HG03025 (cell line): Measurements from ENCODE around the gene TIMM17A.
"Not testable (repeated sequence)": the region's sequence is repeated elsewhere in the genome, so short reads cannot be mapped to it uniquely, and the experiment has no call there.

ENCODE experiments used
- ATAC-seq: cut with Tn5 transposase; IDR thresholded peaks from one replicate; pipeline ENCODE4 v1.9.1; 2021; ENCODE audit warnings: mild to moderate bottlenecking, moderate library complexity; ENCODE audit not compliant: unreplicated experiment, low FRiP score

TIMM17A gene

DNA sequence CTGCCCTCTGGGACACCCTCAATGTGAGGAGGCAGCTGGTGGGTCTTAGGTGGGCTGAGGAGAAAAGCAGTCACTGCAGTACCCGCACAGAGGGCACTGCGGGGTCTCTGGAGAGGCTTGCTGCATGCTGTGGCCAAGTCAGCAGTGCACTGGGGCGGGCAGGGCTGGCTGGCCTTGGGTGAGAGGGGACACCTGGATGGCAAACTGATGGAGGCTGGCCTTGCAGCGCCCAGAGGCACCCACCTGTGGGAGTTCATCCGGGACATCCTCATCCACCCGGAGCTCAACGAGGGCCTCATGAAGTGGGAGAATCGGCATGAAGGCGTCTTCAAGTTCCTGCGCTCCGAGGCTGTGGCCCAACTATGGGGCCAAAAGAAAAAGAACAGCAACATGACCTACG lies 58.3 kb downstream of the TIMM17A start:
- ATAC-seq = no peak

DNA sequence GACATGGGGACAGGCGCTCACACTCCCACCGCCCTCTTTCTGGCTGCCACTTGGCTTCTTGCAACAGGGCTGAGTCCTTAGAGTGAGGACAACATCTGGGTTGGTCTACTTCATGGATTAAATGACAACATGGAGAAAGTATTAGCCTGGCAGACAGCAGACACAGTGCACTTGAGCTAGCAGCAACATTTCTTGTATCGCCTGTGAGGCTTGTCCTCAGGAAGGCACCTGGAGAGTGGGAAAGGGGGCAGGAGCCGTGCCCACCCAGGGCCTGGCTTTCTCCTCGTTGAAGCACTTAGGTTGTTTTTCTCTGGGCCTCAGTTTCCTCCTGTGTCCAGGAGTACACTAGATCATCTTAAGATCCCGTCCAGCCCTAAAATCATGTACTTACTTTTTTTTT lies 58.8 kb downstream of the TIMM17A start:
- ATAC-seq = no peak

DNA sequence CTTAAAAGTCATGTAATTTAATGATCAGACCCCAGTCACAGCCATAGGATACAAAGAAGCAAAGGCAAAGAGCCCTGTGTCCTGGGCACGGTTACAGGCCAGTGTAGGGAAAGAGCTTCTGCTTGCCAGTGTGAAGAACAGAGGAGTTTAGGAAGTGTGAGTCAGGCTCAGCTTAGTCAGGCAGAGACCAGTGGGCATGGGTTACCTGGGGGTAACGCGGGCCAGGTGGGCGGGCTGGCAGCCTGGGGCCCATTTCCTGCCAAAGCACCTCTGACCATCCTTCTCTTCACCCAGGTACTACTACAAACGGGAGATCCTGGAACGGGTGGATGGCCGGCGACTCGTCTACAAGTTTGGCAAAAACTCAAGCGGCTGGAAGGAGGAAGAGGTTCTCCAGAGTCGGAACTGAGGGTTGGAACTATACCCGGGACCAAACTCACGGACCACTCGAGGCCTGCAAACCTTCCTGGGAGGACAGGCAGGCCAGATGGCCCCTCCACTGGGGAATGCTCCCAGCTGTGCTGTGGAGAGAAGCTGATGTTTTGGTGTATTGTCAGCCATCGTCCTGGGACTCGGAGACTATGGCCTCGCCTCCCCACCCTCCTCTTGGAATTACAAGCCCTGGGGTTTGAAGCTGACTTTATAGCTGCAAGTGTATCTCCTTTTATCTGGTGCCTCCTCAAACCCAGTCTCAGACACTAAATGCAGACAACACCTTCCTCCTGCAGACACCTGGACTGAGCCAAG lies 59.8 kb downstream of the TIMM17A start:
- ATAC-seq = no peak

DNA sequence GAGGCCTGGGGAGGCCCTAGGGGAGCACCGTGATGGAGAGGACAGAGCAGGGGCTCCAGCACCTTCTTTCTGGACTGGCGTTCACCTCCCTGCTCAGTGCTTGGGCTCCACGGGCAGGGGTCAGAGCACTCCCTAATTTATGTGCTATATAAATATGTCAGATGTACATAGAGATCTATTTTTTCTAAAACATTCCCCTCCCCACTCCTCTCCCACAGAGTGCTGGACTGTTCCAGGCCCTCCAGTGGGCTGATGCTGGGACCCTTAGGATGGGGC lies 60.3 kb downstream of the TIMM17A start:
- no peak for ATAC-seq

DNA sequence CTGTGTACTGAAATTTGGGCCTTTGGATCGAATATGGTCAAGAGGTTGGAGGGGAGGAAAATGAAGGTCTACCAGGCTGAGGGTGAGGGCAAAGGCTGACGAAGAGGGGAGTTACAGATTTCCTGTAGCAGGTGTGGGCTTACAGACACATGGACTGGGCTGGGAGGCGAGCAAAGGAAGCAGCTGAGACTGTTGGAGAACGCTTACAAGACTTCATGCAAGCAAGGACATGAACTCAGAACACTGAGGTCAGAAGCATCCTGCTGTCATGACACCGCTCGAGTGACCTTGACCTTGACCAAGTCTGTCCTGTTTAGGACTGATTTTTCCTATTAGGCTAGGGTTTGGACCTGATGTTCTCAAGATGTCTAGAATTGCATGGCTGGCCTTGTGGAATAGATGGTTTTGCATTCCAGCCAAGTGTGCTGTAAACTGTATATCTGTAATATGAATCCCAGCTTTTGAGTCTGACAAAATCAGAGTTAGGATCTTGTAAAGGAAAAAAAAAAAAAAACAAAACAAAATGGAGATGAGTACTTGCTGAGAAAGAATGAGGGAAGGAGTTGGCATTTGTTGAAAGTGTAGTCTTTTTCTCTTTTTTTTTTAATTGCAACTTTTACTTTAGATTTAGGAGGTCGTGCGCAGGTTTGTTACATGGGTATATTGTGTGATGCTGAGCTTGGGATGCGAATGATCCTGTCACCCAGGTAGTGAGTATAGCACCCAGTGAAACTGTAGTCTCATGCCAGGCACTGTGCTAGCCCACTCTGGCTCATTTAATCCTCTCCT lies 60.9 kb downstream of the TIMM17A start:
- no peak for ATAC-seq

DNA sequence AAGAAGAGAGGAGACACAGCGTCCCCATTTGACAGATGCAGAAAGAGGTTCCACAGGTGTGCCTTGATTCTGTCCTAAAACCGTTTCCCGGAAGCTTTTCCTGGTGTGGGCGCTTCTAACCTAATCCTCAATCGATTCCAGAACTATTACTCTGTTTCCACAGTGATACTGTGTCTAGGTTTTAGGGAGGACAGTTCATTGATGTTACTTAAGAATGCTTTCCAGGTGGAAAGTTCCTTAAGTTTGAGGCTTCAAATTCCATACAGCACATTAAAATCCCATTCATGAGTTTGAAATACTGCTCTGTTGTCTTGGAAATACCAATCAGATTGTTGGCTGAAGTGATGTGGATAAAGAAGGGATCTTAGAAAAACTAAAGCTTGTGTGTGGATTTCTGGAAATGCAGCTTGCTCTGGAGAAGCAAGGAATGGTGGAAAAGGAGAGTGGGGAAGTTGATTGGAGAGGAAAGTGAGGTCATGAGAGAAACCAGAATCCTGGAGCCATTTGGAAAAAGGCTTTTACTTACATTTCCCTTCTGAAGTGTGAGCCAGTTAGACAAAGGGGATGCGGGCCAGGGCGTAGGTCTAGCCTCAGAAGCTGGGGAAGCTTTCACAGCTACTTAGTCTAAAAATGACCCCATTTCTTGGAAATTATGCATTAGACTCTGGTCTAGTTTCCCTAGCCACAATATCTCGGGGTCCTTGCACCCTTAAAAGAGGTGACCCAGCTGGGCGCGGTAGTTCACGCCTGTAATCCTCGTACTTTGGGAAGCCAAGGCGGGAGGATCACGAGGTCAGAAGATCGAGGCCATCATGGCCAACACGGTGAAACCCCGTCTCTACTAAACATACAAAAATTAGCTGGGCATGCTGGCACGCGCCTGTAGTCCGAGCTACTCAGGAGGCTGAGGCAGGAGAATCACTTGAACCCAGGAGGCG lies 61.8 kb downstream of the TIMM17A start:
- no peak for ATAC-seq

DNA sequence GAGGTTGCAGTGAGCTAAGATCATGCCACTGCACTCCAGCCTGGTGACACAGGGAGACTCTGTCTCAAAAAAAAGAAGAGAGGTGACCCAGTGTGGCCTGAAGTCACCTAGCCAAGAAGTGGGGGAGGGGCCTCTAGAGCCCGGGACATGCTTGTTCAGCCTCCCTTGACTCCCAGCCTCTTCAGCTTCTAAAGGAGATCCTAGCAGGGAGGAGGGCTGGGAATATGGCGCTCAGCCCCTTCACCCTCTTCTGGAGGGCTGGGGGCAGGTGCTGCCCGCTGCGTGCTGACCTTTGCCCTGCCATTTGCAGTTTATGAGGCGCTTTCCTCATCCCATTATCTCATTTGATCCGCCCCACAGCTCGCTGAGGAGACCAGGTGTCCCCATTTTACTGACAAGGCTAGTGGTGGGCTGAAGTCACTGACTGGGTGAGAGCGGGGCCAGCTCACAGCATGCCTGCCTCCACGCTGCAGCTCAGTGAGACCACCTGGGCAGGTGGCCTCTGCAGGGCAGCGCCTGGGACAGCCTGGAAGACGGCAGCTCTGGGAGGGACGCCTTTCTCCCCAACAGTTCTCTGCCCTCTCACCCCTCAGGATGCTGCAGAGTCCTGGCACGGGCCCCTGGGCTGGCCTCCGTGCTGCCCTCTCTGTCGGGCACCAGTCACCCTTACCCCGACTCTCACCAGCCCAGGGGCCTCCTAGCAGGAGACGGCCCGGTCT lies 62.6 kb downstream of the TIMM17A start:
- ATAC-seq = no peak

DNA sequence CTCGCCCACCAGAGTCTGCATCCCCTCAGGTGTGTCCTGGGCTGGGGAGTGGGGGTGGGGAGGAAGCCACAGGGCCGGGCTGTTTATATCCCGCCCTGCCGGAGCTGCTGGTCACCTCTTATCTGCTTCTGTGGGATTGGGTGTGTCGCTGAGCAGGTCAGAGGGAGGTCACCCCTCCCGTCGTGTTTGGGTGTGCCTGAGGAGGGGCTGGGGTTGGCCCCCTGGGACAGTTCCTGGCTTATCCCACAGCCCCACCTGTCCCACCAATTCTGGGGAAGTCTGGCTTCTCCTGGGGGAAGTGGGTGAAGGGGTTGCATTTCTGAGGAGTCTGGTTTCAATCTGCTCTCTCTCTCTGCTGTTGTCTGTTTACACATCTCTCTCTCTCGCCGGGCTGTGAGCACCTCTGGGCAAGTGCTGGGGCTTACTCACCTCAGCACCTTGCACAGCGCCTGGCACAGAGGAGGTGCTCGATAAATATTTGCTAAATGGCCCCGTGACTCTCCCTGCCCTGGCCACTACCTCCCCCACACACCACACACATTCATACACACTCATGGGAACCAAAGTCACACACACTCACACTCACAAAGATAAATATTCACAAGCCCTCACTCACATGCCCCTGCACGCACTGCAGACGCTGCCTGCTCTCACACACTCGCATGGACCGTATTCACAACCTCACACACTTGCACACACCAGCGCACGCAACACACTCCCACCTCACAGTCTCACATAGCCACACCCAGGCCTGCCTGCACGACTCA lies 63.3 kb downstream of the TIMM17A start:
- ATAC-seq = no peak

DNA sequence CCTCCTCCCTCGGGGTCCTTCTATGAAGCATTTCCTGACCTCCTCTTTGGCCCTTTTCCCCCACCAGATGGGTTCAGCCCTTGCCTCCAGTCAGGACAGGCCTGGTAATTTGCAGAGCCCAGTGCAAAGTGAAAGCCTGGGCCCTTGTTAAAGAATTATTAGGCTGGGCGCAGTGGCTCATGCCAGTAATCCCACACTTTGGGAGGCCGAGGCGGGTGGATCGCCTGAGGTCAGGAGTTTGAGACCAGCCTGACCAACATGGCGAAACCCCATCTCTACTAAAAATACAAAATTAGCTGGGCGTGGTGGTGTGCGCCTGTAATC lies 63.9 kb downstream of the TIMM17A start:
- ATAC-seq = not testable (repeated sequence)
